GM18868 (cell line): ENCODE data around the gene PPP2R3B.
A peak's percentile ranks its signal among the peaks of the same experiment; 100 is the strongest.
"Not testable (repeated sequence)": the region's sequence is repeated elsewhere in the genome, so short reads cannot be mapped to it uniquely, and the experiment has no call there.

Experiments used
- ATAC-seq: cut with Tn5 transposase; IDR thresholded peaks from one replicate; pipeline ENCODE4 v1.9.1; 2021; ENCODE audit warnings: mild to moderate bottlenecking, moderate library complexity; ENCODE audit not compliant: unreplicated experiment

Gene PPP2R3B

DNA sequence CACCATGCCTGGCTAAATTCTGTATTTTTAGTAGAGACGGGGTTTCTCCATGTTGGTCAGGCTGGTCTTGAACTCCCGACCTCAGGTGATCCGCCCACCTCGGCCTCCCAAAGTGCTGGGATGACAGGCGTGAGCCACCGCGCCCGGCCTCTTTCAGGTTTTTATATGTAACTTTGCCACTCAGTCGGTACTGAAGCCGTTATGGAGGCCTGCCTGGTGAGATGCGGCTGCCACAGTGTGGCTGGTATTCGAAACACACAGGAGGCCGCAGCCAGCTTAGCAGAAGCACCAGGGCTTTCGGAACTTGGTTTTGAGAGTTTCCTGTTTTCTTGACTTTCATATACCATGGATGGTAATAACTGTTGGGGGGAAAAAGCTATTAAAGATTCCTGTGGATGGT lies 62.0 kb downstream of the PPP2R3B start:
- not testable (repeated sequence) for ATAC-seq

DNA sequence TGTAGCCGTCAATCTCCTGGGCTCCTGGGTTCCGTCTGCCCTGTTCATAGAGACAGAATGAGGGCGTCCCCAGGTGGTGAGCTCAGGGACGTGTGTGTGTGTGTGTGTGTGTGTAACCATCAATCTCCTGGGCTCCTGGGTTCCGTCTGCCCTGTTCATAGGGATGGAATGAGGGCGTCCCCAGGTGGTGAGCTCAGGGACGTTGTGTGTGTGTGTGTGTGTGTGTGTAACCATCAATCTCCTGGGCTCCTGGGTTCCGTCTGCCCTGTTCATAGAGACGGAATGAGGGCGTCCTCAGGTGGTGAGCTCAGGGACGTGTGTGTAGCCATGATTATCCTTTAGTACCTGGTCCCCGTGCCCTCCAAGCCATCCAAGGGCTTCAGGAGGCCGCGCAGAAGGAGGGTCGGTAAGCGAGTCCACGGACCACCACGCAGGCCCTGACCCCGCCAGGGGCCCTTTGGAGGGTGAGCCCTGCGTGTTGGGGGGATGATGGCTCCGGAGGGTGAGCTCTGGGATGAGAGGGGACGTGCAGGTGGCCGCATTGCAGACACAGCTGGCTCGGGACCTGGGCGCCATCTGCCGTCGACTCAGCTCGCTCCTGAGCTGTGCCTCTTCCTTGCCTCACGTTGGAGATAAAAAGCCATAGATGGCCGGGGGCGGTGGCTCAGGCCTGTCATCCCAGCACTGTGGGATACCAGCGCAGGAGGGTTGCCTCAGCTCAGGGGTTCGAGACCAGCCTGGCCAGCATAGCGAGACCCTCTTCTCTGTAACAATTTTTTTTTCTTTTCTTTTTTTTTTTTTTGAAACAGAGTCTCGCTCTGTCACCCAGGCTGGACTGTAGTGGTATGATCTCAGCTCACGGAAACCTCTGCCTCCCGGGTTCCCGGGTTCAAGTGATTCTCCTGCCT lies 62.7 kb downstream of the PPP2R3B start:
- no peak for ATAC-seq

DNA sequence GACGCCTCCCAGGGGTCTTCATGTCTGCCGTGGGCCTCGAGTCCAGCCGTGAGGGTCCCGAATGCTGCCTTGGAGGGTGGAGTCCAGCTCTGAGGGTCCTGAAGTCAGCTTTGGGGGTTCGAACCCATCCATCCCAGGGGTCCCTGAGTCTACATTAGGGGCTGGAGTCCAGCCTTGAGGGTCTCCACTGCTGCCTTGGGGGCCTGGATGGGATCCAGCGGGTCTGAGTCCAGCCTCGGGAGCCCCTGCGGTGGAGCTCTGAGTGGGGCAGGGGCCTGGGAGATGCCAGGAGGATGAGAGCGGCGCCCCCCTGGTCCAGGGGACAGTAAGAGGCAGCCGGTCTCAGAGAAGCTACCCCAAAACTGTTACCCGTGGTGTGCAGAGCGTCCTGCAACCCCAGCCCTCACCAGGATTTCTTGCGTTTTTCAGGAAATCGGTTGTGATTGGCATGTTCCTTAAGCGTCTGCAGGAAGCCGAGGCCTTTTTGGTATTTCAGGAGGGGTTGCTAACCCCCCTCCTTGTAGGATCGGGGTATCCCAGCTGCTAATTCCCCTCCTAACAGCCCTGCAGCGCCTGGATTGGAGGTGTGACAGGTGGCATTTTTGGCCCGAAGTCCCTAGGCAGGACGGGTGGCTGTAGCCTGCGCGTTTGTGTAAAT lies 66.5 kb downstream of the PPP2R3B start:
- no peak for ATAC-seq

DNA sequence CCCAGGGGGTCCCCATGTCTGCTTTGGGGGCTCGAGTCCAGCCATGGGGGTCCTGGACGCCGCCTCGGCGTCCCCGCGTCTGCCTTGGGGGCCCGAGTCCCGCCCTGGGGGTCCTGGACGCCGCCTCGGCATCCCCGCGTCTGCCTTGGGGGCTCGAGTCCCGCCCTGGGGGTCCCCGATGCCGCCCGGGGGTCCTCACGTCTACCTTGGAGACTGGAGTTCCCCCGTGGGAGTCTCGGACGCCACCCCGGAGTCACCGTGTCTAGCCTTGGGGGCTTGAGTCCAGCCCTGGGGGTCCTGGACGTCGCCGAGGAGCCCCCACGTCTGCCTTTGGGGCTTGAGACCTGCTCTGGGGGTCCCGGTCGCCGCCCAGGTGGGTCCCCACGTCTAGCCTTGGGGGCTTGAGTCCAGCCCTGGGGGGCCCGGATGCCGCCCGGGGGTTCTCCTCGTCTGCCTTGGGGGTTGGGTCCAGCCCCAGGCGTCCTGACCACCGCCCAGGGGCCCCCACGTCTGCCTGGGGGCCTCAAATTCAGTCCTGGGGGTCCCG lies 67.1 kb downstream of the PPP2R3B start:
- ATAC-seq = no peak

DNA sequence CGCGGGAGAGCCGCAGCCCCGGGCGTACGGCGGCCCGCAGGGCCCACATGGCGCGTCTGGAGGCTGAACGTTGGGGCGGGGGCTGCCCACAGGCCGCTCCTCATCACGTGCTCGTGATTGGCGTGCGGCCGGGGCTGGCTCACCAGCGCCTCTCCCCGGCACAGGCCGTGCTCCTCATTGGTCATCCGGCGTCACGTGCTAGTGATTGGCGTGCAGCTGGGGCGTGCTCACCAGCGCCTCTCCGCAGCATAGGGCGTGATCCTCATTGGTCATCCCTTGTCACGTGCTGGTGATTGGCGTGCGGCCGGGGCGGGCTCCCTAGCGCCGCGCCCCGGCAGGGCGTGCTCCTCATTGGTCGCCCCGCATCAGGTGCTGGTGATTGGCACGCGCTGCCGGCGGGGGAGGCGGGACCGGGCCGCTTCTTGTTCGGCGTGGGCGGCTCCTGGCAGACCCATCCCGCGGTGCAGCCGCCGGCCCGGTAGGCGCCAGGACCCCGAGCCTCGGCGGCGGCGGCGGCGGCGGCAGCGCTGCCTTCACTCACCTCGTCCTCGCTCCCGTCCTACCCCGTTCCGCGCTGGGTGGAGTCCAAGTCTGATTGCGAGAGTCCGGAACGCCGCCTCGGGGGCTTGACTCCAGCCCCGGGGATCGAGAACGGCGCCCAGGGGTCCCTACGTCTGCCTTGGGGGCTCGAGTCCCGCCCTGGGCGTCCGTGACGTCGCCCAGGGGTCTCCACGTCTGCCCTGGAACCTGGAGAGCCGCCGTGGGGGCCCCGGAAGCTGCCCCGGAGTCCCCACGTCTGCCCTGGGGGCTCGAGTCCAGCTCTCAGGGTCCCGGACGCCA lies 67.7 kb downstream of the PPP2R3B start, which contains the start of gene GTPBP6:
Gene GTPBP6, minus strand, starts transcription at position 58 of the 840 bp plus-strand sequence. Its CDS starts 9 bp downstream, at position 49.
- peak; percentile 77 for ATAC-seq

DNA sequence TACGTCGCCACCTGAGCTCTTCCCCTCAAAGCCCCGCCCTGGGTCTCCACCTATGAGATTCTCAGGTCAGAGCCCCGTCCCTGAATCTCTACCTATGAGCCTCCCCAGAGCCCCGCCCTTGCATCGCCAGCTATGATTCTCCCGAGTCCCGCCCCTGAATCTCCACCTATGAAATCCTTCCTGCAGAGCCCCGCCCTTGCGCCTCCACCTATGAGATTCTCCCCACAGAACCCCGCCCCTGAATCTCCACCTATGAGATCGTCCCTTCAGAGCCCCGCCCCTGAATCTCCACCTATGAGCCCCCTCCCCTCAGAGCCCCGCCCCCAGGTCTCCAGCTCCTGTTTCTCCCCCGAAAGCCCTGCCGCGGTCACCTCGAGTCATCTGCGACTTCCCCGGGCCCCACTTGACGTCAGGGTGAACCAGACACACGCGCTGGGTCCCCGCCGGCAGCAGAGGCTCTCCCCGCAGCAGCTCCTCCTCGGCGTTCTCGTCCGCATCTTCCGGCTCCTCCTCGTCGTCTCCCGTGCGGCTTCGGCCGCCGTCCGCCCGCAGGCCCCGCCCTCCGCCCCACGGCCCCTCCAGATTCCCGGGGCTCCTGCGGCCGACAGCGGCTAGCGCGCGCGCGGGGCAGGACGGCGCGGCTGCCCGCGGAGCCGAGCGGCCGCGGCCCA lies 68.5 kb downstream of the PPP2R3B start:
- peak; percentile 64 for ATAC-seq

DNA sequence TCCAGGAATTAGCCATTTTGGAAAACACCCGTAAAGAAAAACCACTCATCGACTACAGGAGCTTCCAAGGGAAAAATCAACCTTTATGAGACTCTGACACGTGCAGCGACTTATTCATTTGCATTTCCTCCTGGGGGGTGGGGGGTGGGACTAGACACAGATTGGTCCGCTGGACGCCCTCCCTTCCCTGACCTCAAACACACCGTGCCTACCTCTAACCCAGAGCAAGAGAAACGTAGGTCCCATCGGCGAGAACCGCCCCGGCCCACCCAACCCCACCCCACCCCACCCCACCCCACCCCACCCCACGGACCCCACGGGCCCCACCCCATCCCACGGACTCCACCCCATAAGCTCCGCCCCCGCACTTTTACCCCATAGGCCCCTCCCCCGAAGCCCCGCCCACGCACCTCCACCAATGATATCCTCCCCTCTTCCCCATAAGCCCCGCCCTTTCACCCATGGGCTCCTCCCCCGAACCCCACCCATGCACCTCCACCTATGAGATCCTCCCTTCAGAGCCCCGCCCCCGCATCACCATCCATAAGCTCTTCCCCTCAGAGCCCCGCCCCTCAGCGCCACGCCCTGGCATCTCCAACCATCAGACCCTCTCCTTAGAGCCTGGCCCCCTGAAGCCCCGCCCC lies 69.2 kb downstream of the PPP2R3B start:
- ATAC-seq = no peak

DNA sequence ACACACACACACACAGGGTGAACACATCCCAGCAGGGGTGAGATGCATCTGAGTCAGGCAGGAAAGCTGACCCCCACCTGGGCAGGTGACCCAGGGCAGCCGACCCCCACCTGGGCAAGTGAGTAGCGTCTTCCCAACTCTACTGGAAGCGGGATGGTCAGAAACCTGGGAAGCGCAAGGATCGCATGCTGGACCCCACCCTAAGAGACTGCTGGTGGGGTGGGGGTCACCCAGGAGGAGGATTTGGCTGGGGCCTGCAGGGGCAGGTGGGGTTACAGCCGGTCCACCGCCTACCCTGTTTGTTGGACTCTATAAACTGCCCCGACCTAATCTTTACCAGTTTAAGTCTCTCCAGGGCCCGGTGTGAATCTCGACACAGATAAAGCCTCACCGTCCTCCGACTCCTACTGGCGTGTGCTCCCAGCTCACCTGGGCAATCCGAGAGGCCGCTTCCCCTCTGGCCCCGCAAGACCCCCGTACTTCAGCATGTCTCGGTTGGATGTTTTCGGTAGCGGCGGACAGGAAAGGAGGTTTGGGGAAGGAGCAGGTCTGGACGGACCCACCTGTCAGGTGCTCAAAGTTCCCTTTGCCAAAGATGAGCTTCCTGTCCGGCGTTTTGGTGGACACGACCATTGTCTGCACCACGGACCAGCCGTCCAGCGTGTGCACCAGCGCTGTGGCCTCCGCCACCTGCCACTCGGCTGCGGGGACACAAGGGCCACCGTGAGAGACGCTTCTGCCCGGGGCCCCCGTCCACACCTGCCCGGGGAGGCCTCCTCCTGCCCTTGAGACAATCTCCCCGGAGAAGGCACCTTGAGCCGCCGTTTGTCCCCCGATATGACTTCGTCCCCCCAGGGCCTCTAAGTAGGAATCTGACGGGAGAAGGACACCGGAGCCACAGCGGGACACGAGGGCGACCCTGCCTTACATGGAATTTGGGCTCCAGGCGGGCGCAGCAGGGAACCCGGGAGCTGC lies 70.1 kb downstream of the PPP2R3B start:
- no peak for ATAC-seq

DNA sequence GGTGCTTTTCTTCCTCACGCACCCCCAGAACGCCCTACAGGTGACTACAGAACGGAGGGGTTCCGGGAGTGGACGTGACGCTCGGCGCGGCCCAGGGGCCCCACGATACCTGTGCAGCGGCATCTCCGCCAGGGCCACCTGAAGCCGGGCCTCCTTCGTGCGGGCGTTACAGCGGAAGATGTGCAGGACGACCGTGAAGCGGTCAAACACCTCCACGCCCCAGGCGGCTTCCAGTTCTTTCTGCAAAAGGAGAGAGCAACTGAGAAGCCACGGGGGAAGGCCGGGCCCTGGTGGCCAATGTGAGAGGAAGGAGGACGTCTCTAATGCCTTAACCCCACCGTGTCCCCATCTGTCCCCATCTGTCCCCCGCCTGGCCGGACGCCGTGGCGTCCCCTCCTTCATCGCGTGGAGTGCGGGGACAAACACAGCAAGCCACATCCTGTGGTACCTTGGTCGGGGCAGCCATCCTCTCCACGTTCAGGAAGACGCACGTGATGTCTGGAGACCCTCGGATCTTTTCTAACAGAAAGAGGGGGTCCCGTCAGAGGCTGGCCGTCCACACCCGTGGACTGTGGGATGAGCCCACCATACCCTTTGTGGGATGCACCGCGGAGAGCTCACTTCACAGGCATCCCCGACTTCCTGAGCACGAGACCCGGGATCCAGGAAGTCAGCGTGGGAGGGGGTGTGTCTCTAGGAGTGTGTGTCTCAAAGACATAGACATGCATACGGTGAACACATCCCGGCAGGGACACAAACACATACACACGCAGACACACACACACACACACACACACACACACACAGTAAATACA lies 71.7 kb downstream of the PPP2R3B start:
- ATAC-seq = no peak

DNA sequence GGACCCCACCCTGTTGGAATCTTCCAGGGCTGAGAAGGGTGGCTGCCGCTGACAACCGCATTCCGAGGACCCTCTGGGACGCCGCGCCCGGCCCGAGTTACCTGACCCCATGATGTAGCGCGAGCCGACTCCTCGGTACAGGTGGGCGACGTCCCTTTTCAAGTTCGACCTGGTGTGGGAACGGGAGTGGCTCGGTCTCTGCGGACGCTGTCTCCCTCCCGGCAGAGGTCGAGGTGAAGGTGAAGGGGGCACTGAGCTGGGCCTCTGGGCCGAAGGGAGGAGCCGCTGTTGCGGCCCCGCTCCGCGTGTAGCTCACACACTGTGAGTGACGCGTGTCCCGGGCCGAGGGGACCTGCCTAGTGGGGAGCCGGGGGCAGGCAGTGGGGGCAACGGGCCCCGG lies 72.7 kb downstream of the PPP2R3B start:
- ATAC-seq = no peak

DNA sequence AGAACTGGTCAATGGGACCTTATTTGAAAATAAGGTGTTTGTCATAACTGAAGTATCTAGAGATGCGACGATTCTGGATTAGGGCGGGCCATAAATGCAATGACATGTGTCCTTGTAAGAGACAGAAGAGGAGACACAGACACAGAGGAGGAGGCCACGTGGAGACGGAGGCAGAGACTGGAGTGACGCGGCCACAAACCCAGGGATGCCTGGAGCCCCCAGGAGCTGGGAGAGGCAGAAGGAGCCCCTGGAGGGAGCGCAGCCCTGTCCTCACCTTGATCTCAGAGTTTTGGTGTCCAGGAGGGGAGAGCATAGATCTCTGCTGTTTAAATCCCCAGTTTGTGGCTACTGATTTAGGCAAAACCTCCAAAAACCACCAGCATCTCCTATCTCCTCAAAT lies 73.2 kb downstream of the PPP2R3B start:
- no peak for ATAC-seq

DNA sequence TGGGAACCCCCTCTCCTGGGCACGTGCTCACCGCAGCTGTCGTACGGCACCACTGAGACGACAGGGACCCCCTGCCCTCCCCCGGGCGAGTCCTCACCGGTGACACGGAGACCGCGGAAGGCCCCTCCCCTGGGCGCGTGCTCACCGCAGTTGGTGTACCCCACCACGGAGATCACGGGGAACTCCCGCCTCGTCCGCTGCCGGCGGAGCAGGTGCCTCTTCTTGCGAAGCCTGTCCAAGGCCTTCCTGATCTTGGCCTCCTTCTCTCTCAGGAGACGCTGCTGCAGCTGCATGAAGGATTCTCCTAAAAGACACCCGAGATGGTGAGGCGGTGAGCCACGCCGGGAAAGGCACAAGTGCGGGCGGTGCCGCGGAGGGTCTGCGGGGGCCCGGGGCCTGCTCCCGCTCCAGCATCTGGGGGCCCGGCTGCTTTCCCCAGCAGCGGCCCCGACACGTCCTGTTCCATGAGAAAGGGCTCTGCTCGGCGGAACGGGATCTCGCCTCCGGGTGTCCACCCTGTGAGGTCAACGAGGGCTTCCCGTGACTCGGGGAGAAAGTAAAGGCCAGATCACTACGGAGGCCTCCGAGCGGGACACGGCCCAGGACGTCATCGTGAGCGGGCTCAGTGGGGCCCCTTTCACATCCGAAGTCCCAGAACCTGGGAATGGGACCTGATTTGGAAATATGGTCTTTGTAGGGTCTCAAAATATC lies 73.9 kb downstream of the PPP2R3B start:
- no peak for ATAC-seq

DNA sequence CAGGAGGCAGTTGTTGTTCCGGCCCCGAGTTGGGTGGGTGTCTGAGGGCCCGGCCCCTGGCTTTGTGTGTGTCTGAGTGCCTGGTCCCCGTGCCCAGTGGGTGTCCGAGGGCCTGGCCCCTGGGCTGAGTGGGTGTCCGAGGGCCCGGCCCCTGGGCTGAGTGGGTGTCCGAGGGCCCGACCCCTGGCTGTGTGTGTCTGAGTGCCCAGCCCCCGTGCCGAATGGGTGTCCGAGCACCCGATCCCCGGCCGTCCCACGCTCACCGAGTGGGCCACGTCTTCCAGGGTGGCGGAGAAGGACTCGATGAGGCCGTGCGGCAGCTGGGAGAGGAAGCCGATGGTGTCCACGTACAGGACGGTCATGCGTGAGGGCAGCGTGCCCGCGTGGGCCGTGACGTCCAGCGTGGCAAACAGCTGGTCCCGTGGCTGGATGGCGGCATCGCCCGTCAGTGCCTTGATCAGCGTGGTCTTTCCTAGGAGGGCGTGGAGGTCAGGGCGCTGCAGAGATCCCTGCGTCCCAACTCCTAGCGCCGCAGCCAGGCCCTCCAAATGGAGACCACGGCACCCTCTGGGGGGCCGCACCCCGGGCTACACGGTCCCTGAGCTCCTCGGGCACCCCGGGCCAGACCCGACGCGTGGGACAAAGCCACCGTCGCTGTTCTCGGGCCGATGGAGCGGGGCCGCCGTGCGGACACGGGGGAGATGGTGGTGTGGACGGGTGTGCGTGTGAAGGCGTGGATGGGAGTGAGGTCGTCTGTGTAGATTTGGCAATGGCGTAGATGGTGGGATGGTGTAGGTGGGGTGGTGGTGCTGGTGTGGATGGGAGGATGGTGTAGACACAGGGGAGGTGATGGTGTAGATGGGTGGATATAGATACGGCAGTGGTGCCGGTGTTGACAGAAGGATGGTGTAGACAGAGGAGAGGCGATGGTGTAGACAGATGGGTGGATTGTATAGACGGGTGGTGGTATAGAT lies 75.3 kb downstream of the PPP2R3B start:
- no peak for ATAC-seq

DNA sequence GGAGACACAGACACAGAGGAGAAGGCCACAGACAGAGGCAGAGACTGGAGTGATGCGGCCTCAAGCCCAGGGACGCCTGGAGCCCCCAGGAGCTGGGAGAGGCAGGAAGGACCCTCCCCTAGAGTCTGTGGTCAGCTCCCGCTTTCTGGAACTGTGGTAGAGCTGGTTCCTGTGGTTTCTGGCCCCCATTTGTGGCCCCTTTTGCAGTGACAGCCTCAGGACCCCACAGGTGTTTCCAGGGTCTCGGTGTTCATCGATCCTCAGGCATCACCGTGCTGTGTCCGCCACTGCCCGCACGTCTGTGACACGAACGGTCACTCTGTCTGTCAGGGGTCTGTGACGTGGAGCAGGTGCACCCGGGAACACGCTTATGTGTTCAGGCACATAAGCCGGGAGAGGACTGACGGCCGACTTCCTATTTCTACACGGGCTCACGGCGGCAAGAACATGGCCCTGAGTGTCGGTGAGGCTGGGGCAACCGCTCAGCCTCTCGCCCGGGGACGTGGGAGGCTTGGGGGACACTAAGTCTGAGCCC lies 76.0 kb downstream of the PPP2R3B start:
- ATAC-seq = no peak

DNA sequence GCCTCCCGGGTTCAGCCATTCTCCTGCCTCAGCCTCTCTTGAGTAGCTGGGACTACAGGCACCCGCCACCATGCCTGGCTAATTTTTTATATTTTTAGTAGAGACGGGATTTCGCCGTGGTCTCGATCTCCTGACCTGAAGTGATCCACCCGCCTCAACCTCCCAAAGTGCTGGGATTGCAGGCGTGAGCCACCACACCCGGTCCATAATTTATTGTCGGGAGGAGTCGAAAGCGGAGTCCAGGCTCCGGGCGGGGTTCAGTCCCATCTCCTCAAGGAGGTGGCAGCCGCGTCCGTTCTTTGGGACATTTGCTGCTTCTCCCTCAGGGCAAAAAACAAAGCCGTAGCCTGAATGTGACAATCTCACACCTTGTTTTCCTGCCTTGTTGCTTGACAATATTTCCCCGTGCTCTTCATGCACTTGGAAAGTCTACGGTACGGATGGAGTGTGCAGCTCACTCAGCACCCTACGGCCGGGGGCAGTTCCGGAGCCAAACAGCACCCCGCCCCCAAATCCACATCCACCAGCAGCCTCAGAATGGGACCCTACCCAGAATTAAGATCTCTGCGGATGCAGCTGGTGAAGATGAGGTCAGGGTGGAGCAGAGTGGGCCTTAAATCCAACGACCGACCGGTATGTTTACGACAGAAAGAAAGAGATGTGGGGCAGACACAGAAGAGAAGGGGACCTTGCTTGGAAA lies 77.7 kb downstream of the PPP2R3B start:
- no peak for ATAC-seq
